SK-MEL-5 (cell line): Measurements from ENCODE around the gene GAL3ST3. TPM values are rescaled to one million over a fixed set of nuclear protein-coding genes. Genes with fewer than 3 reads are reported as not detected.
A peak's percentile ranks its signal among the peaks of the same experiment; 100 is the strongest.
"Not testable (repeated sequence)": the region's sequence is repeated elsewhere in the genome, so short reads cannot be mapped to it uniquely, and the experiment has no call there.

Experiments
- DNase-seq: peaks from one replicate; pipeline ENCODE4 v3.0.0-alpha.2; 2016; ENCODE audit warnings: low read depth, low spot score
- in situ Hi-C: cut with HindIII; loops from 2 replicates; pipeline ENCODE4 v1.10.0; 2016; ENCODE audit warnings: low sequenced_read_pairs, high pct_unique_total_duplicates, low pct_unique_long_range_greater_than_20kb
- total RNA-seq: library from RNA; depleted of rRNA; stranded (reverse); fragments of >200 nt; shearing (Covaris generic); gene quantifications from 2 replicates; pipeline ENCODE4 v1.2.3, GENCODE V29; 2014

GAL3ST3 gene
- total RNA-seq, 1 experiment from 2014 or later = not detected

GRCh38 chr11:66023186-66023440 is 25.8 kb downstream of the GAL3ST3 start:
- DNase-seq, in situ Hi-C loops: not testable (repeated sequence)

GRCh38 chr11:66022401-66023185 is 26.4 kb downstream of the GAL3ST3 start:
- in situ Hi-C loops = no loop called here
- DNase-seq = peak; percentile 59

GRCh38 chr11:66020618-66021357 is 28.2 kb downstream of the GAL3ST3 start:
- in situ Hi-C loops = no loop called here

GRCh38 chr11:66020212-66020611 is 28.7 kb downstream of the GAL3ST3 start:
- no peak for DNase-seq
- in situ Hi-C loops = no loop called here

More at GRCh38 chr11:66020618-66021357, 28.2 kb downstream of the GAL3ST3 start:
- peak; percentile 14 for DNase-seq

GRCh38 chr11:66017321-66017720 is 31.6 kb downstream of the GAL3ST3 start:
- in situ Hi-C loops = no loop called here
- DNase-seq = no peak

- DNase-seq = no peak
- in situ Hi-C loops = no loop called here
Observed at GRCh38 chr11:66016793-66017177, 32.2 kb downstream of the GAL3ST3 start.

GRCh38 chr11:66015936-66016792 is 32.8 kb downstream of the GAL3ST3 start:
- in situ Hi-C loops = no loop called here
- no peak for DNase-seq

GRCh38 chr11:66015454-66015881 is 33.5 kb downstream of the GAL3ST3 start:
- no peak for DNase-seq
- in situ Hi-C loops = no loop called here

GRCh38 chr11:66014804-66015453 is 34.0 kb downstream of the GAL3ST3 start:
- DNase-seq = no peak
- in situ Hi-C loops = no loop called here

- in situ Hi-C loops = no loop called here
- DNase-seq = no peak
Observed at GRCh38 chr11:66013762-66014100, 35.2 kb downstream of the GAL3ST3 start.

- DNase-seq = no peak
- in situ Hi-C loops = no loop called here
Observed at GRCh38 chr11:66012946-66013761, 35.8 kb downstream of the GAL3ST3 start.

GRCh38 chr11:66012371-66012945 is 36.5 kb downstream of the GAL3ST3 start:
- in situ Hi-C loops = no loop called here
- DNase-seq = no peak

- DNase-seq = no peak
- in situ Hi-C loops = no loop called here
Observed at GRCh38 chr11:66011785-66012303, 37.1 kb downstream of the GAL3ST3 start, which contains the start of gene CST6. CST6 (plus strand) TSS chr11:66012008; CDS start chr11:66012045, 37 bp downstream.

GRCh38 chr11:66011239-66011784 is 37.6 kb downstream of the GAL3ST3 start:
- DNase-seq = no peak
- in situ Hi-C loops = no loop called here

GRCh38 chr11:66010036-66010435 is 38.9 kb downstream of the GAL3ST3 start:
- in situ Hi-C loops, DNase-seq: not testable (repeated sequence)

GRCh38 chr11:66008468-66009101 is 40.4 kb downstream of the GAL3ST3 start:
- no peak for DNase-seq
- in situ Hi-C loops = no loop called here
